Body of pancreas (tissue), 4 donors: ENCODE data around the gene TATDN2. TPM values are rescaled to one million over a fixed set of nuclear protein-coding genes. Genes with fewer than 3 reads are reported as not detected.
A peak's percentile ranks its signal among the peaks of the same experiment; 100 is the strongest.
"Not testable (repeated sequence)": the region's sequence is repeated elsewhere in the genome, so short reads cannot be mapped to it uniquely, and the experiment has no call there.

Source experiments
- ATAC-seq: fragments of 150-250 bp; one replicate; pipeline ENCODE4 v1.9.1; 2016
- DNase-seq, 4 donors: peaks; one replicate each; pipeline ENCODE4 v3.0.0-alpha.2; 2019
- H3K27ac ChIP-seq, 4 donors: fragments of 200-600 bp; sonication (generic); 1 replicate in 3 of 4; 2 replicates in 1 of 4; pipeline versions ENCODE4 v1.5.1 to v1.6.1; 2016 to 2019; ENCODE audit warnings: mild to moderate bottlenecking in 1 of 4, mixed read lengths in 1 of 4, moderate library complexity in 1 of 4
- H3K27me3 ChIP-seq, 2 donors: fragments of 200-600 bp; sonication (generic); one replicate each; pipeline ENCODE4 v1.6.0; 2016; ENCODE audit warnings: mild to moderate bottlenecking in 1 of 2
- H3K36me3 ChIP-seq, 2 donors: fragments of 200-600 bp; sonication (generic); replicated peaks in 1 of 2; 2 replicates each; pipeline ENCODE4 v1.5.1; 2016; ENCODE audit warnings: low read depth in 2 of 2; ENCODE audit not compliant: insufficient read depth in 1 of 2
- H3K4me1 ChIP-seq: fragments of 200-600 bp; sonication (generic); one replicate; pipeline ENCODE4 v1.6.0; 2016
- H3K4me3 ChIP-seq, 2 donors: fragments of 200-600 bp; sonication (generic); 1 replicate in 1 of 2; 2 replicates in 1 of 2; pipeline ENCODE4 v1.5.1; 2016 to 2019
- H3K9me3 ChIP-seq, 3 donors: fragments of 200-600 bp; sonication (generic); 1 replicate in 2 of 3; 2 replicates in 1 of 3; pipeline ENCODE4 v1.5.1; 2016
- POLR2A ChIP-seq, 3 donors: fragments of 450-650 bp; IDR thresholded peaks; one replicate each; pipeline ENCODE4 v1.6.1; 2016; ENCODE audit warnings: antibody characterized with exemption in 3 of 3, mild to moderate bottlenecking in 2 of 3
- WGBS, 2 donors: methylation state at CpG; one replicate each; pipeline ENCODE4 v1.1.5; 2017; 5-methylcytosine and 5-hydroxymethylcytosine counted together
- intact Hi-C: fragments of 100-400 bp; cut with DNase I; formaldehyde crosslinking; loops from one replicate; pipeline ENCODE4 v1.15.1; 2023
- total RNA-seq, 2 donors: library from RNA; depleted of rRNA; stranded (reverse); fragments of >200 nt; gene quantifications; one replicate each; pipeline ENCODE4 v1.1.0, GENCODE V29; 2016
- TF ChIP-seq, protein P1 (sequence below), 7 experiments: fragments of 450-650 bp in 4 of 7; fragments of 200-600 bp in 3 of 7; sonication (generic) in 3 of 7; IDR thresholded peaks; one replicate each; pipeline ENCODE4 v1.5.1; 2016 to 2019; ENCODE audit warnings: antibody characterized with exemption in 7 of 7

Gene TATDN2
- total RNA-seq, 2 donors from 2014 or later: 15.3 to 19.8 TPM

DNA sequence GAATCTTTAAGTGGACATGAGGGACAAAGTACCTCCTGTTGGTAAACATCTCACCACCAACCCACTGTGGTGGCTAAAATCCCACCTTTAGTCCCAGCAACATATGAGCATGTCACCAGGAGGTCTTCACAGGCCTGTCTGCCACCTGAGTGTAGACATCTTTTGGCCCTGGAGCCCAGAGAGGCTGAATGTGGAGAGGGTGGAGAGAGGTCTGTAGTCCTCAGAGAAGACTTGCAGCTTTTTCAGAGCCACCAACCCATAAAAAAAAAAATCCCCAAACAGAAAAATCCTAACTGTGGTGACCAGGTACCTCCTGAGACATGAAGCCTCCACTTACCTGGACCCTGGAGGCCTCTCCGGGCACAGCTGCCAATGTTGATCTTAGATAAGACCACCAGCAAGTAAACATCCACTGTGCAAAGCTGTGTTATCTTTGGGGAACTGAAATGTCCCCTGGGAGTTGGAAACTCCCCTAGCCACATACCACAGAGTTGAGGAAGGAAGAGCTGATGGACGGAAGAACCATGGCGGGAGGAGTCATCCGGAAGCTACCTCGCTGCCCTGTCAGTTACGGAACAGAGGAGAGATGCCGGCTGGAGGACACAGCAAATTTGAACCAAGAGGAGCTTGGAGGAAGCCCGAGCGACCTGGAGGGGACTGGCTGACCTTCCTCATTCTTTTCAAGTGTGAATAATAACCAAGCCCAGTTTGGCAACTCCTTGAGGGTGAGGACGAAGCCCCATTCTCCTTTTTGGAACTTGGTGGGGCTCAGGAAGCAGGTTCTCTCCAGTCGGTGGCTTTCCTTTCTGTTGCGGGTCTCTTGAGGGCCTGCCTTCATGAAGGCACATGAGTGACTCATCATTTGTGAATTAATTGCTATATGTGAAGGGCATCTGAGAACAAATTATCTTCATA, 44.5 kb downstream of the TATDN2 start, which contains the start of gene GHRL:
GHRL (minus strand) TSS at position 443 of the 915 bp plus-strand sequence. CDS start 2,767 bp downstream, outside the sequence.
- ATAC-seq (peak; percentile 67), DNase-seq (peak in 2 of 4 donors; percentile 33 to 54)
- Histone ChIP-seq H3K27me3 (no peaks in the 10 kb centered on the region), H3K9me3 (no peaks in the 10 kb centered on the region), H3K27ac (peak within 1 kb of the TSS in 3 of 4 donors; percentile 27 to 71 (median 58)), H3K4me1 (peaks cover 24% of the 10 kb centered on the region), H3K4me3 (no peak within 1 kb of the TSS), H3K36me3 (peaks cover 0 to 2% of the 10 kb centered on the region in 2 donors)
- 39 to 46% methylated on average over 12 of the region's 12 CpGs for WGBS, 2 donors
- intact Hi-C loops: no loop called here
- TF ChIP-seq POLR2A (IDR thresholded peaks at IDR 0.05): no peak
- TF ChIP-seq, protein P1, sequence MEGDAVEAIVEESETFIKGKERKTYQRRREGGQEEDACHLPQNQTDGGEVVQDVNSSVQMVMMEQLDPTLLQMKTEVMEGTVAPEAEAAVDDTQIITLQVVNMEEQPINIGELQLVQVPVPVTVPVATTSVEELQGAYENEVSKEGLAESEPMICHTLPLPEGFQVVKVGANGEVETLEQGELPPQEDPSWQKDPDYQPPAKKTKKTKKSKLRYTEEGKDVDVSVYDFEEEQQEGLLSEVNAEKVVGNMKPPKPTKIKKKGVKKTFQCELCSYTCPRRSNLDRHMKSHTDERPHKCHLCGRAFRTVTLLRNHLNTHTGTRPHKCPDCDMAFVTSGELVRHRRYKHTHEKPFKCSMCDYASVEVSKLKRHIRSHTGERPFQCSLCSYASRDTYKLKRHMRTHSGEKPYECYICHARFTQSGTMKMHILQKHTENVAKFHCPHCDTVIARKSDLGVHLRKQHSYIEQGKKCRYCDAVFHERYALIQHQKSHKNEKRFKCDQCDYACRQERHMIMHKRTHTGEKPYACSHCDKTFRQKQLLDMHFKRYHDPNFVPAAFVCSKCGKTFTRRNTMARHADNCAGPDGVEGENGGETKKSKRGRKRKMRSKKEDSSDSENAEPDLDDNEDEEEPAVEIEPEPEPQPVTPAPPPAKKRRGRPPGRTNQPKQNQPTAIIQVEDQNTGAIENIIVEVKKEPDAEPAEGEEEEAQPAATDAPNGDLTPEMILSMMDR (IDR thresholded peaks at IDR 0.05): no peak

DNA sequence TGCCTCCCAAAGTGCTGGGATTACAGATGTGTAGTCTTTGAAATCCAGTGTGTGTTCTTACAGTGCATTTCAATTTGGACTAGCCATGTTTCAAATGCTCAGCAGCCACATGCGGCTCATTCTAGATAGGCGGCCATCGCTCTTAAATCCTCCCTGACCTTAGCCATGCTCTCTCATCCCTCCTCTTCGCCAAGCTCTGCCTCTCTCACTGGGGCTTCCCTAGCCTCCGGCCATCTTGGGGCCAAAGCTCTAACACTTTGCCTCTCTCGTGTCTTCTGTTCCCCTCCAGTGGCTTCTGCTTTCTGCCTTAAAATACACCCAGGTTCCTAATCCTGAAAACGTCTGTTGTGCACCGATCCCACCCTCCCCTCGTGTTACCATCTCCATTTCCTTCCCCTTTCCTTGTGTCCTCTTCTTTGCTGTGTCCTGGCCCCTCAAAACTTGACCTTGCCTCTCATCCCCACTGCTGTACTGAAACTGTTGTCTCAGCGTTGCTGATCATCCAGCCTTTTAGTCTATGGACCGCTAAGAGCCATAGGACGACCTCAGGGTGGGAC, 45.8 kb downstream of the TATDN2 start:
- Histone ChIP-seq H3K9me3 (no peaks in the 10 kb centered on the region), H3K4me1 (peaks cover 24% of the 10 kb centered on the region), H3K36me3 (peaks cover 0 to 1% of the 10 kb centered on the region in 2 donors), H3K27me3 (no peaks in the 10 kb centered on the region), H3K4me3 (no peak overlapping the region), H3K27ac (no peak overlapping the region)
- DNase-seq: no peak
- WGBS, 2 donors: 94 to 96% methylated on average over 12 of the region's 12 CpGs
- no peak for TF ChIP-seq POLR2A (IDR thresholded peaks at IDR 0.05)
- TF ChIP-seq, protein P1 (IDR thresholded peaks at IDR 0.05): no peak
- no peak for ATAC-seq
- intact Hi-C loops: no loop called here

DNA sequence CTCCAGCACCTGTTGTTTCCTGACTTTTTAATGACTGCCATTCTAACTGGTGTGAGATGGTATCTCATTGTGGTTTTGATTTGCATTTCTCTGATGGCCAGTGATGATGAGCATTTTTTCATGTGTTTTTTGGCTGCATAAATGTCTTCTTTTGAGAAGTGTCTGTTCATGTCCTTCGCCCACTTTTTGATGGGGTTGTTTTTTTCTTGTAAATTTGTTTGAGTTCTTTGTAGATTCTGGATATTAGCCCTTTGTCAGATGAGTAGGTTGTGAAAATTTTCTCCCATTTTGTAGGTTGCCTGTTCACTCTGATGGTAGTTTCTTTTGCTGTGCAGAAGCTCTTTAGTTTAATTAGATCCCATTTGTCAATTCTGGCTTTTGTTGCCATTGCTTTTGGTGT, 49.8 kb downstream of the TATDN2 start:
- peaks cover 1 to 17% of the 10 kb centered on the region in 2 donors for H3K36me3 ChIP-seq
- H3K27ac ChIP-seq, ATAC-seq, H3K27me3 ChIP-seq, DNase-seq, H3K4me3 ChIP-seq, H3K9me3 ChIP-seq, intact Hi-C loops: not testable (repeated sequence)
- H3K4me1 ChIP-seq: peaks cover 12% of the 10 kb centered on the region
- no CpG with 5 or more reads among the region's 1 CpG for WGBS, 2 donors

DNA sequence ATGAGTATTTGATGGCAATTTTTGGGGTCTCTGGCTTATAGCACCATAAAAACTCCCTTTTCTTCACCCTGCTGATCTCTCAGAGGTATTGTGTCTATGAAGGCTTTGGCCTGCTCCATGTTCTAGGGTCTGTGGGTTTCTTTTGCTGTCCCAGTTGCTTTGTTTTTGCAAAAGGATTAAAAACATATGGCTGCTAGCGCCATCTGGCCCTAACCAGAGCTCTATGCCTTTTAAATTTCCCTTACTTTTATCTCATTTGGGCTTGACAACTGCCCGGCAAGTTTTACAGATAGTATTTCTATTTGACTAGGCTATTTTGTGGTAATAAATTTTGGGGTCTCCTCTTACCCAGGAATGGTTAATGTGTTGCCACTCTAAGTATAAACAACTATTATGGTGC, 50.9 kb downstream of the TATDN2 start:
- H3K4me3 ChIP-seq: no peak overlapping the region
- WGBS, 2 donors: 75 to 81% methylated on average over 2 of the region's 2 CpGs
- ATAC-seq: no peak
- peaks cover 12 to 26% of the 10 kb centered on the region in 2 donors for H3K36me3 ChIP-seq
- H3K9me3 ChIP-seq: no peaks in the 10 kb centered on the region
- TF ChIP-seq, protein P1 (IDR thresholded peaks at IDR 0.05): no peak
- TF ChIP-seq POLR2A (IDR thresholded peaks at IDR 0.05): no peak
- intact Hi-C loops: no loop called here
- H3K27ac ChIP-seq: no peak overlapping the region
- no peak for DNase-seq
- H3K4me1 ChIP-seq: peaks cover 9% of the 10 kb centered on the region
- H3K27me3 ChIP-seq: no peaks in the 10 kb centered on the region

DNA sequence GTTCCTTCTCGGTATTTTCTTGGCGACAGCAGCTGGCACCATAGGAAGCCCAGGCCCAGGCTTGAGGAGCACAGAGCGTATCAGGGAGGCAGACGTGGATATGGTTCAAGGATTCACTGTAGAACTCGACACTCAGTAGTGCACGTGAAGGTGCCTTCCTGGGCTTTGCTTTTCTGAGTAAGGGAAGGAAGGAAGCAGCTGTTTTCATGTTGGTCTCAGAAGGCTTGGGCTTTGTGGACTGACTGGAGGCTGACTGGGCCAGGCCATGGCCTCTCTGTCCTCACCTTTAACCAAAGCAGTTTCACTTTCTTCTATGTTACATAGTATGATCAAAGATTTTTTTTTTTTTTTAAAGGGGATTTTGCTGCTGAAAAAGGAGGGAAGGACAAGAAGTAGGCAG, 51.4 kb downstream of the TATDN2 start:
- H3K27ac ChIP-seq: no peak overlapping the region
- DNase-seq: no peak
- ATAC-seq: no peak
- TF ChIP-seq, protein P1 (IDR thresholded peaks at IDR 0.05): no peak
- no peak for TF ChIP-seq POLR2A (IDR thresholded peaks at IDR 0.05)
- no peaks in the 10 kb centered on the region for H3K9me3 ChIP-seq
- intact Hi-C loops: no loop called here
- H3K27me3 ChIP-seq: no peaks in the 10 kb centered on the region
- H3K4me1 ChIP-seq: peaks cover 9% of the 10 kb centered on the region
- peaks cover 13 to 29% of the 10 kb centered on the region in 2 donors for H3K36me3 ChIP-seq
- no peak overlapping the region for H3K4me3 ChIP-seq
- 80 to 85% methylated on average over 6 of the region's 6 CpGs for WGBS, 2 donors
